ENCODE measurements around the gene TK2. TPM values are rescaled to one million over a fixed set of nuclear protein-coding genes. Genes with fewer than 3 reads are reported as not detected.

The TK2 gene
- total RNA-seq, 1 donor from 2014 or later = 28.5 TPM

DNA sequence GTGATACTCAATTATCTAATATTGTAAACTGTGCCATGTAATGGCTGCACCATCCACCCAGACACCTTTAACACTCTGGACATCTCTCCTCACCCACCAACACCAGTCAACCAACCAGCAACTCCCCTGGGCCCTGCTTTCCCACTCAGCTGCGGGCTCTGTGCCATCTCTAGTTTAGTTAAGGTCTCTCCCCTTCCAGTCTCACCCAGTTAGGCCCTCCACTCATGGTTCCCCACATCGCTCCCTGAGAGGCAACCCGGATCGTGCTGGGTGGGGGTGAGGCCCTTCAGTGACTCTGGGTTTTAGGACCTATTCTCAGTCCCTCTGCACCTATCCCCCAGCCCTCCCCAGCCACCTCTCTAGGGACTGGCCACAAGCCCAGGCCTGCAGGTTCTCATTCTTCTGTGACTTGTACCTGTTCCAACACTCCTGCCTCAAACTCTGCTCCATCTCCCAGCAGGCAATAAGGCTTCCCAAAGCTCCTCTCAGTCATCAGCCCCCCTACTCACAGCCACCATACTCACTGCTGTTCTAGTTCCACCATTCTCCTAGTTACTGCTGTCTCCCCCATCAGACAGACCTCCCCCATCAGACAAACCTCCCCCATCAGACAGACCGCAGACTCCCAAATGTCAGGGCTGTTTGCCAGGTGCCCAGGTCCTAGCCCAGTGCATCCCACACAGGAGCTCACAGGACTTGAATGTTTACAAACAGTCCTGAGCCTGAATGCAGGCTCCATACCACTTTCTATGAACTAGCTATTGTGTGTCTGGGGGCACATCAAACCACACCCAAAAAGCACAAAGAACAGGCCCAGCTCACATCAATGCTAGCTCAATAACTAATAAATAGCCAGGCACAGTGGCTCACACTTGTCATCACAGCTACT is 2.6 kb downstream of the TK2 start:
- no peak for DNase-seq (ENCODE audit: low spot score in 2 of 2, unreplicated experiment in 2 of 2)
- peaks cover 30% of the 10 kb centered on the region for H3K4me1 Mint-ChIP-seq
- no peaks in the 10 kb centered on the region for H3K9me3 Mint-ChIP-seq
- peaks cover under 1% of the 10 kb centered on the region for H3K27me3 Mint-ChIP-seq (ENCODE audit: low read depth)
- no peak overlapping the region for H3K27ac Mint-ChIP-seq
- no peak overlapping the region for H3K4me3 Mint-ChIP-seq
- TF ChIP-seq, protein P1, sequence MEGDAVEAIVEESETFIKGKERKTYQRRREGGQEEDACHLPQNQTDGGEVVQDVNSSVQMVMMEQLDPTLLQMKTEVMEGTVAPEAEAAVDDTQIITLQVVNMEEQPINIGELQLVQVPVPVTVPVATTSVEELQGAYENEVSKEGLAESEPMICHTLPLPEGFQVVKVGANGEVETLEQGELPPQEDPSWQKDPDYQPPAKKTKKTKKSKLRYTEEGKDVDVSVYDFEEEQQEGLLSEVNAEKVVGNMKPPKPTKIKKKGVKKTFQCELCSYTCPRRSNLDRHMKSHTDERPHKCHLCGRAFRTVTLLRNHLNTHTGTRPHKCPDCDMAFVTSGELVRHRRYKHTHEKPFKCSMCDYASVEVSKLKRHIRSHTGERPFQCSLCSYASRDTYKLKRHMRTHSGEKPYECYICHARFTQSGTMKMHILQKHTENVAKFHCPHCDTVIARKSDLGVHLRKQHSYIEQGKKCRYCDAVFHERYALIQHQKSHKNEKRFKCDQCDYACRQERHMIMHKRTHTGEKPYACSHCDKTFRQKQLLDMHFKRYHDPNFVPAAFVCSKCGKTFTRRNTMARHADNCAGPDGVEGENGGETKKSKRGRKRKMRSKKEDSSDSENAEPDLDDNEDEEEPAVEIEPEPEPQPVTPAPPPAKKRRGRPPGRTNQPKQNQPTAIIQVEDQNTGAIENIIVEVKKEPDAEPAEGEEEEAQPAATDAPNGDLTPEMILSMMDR (IDR thresholded peaks at IDR 0.05; ENCODE audit: unreplicated experiment) = no peak
- peaks cover 15% of the 10 kb centered on the region for H3K36me3 Mint-ChIP-seq

DNA sequence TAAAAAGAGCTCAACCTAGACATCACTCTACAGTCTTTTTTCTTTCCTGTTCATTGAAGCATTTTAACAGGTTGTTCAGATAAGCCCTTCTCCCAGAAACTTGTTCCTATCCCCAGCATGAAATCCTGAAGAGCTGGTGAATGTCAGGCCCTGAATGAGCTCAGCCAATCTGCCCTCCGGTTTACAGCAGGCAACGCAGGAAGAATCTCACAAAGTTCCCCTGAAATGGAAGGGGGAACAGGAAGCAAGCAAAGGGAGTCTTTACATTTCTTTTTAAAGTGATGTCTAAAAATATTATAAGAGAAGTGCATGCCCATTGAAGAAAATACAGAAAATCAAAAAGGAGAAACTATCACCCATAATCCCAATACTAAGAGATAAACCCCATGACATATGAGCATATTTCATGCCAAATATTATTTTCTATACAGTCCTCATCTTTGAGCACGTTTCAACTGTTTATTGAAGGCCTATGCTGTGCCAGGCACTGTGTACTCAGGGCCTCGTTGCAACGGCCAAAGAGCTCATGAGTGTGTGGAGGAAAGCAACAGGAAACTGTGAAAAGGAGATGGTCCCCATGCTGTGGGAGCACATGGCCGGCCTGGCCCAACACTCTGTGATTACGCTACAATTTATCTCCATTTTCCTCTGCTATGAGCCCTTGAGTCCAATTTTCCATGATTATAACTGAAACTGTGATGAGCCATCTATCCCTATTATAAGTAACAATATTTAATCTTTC is 5.7 kb downstream of the TK2 start:
- Mint-ChIP-seq H3K27ac (no peak overlapping the region), H3K27me3 (ENCODE audit: low read depth) (no peaks in the 10 kb centered on the region), H3K36me3 (peaks cover 16% of the 10 kb centered on the region), H3K9me3 (no peaks in the 10 kb centered on the region), H3K4me3 (no peak overlapping the region), H3K4me1 (peaks cover 19% of the 10 kb centered on the region)
- DNase-seq (ENCODE audit: low spot score in 2 of 2, unreplicated experiment in 2 of 2) = no peak
- TF ChIP-seq, protein P1 (IDR thresholded peaks at IDR 0.05; ENCODE audit: unreplicated experiment) = no peak

DNA sequence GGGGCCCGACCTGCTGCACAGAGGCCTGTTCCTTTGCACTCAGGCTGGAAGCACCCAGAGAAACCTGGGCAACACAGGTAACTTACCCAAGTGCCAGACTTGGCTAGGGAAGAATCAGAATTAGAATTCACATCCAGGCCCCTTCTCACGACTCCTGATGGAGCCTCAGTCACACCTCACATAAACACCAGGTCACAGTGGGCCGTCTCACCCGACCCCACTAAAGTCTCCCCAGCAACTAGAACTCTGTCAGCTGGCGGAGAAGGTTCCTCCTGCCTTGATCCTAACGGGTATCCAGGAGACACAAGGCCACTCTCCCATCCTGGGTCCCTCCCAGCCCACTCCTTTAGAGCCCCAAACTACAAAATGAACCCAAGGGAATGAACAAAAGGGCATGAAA is 6.4 kb downstream of the TK2 start:
- H3K27me3 Mint-ChIP-seq (ENCODE audit: low read depth) = no peaks in the 10 kb centered on the region
- H3K27ac Mint-ChIP-seq = no peak overlapping the region

DNA sequence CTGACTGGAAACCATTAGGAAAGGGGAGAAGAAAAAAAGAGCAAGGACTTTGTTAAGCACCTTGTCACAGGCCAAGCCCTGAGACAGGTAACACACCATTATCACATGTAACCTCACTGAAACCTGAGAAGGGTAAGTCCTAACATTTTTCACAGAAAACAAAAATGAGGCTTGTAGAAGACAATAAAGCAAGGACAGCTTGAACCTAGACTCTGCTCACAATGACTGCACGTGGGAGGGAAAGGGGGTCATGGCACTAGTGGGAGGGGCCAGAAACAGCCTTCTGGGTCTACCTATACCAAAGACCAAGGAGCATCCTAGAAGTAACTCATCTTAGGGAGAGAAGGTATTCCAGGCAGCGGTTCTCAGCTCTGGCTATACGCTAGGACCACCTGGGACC is 7.5 kb downstream of the TK2 start:
- peaks cover 6% of the 10 kb centered on the region for H3K4me1 Mint-ChIP-seq
- H3K27me3 Mint-ChIP-seq (ENCODE audit: low read depth) = no peaks in the 10 kb centered on the region
- no peak overlapping the region for H3K27ac Mint-ChIP-seq
- H3K9me3 Mint-ChIP-seq = no peaks in the 10 kb centered on the region
- no peak for DNase-seq (ENCODE audit: low spot score in 2 of 2, unreplicated experiment in 2 of 2)
- H3K4me3 Mint-ChIP-seq = no peak overlapping the region
- TF ChIP-seq, protein P1 (IDR thresholded peaks at IDR 0.05; ENCODE audit: unreplicated experiment) = no peak
- H3K36me3 Mint-ChIP-seq = peaks cover 23% of the 10 kb centered on the region

More for the DNA sequence above, 6.4 kb downstream of the TK2 start:
- Mint-ChIP-seq H3K36me3 (peaks cover 19% of the 10 kb centered on the region), H3K9me3 (no peaks in the 10 kb centered on the region), H3K4me3 (no peak overlapping the region), H3K4me1 (peaks cover 12% of the 10 kb centered on the region)
- TF ChIP-seq, protein P1 (IDR thresholded peaks at IDR 0.05; ENCODE audit: unreplicated experiment) = no peak
- DNase-seq (ENCODE audit: low spot score in 2 of 2, unreplicated experiment in 2 of 2) = no peak

DNA sequence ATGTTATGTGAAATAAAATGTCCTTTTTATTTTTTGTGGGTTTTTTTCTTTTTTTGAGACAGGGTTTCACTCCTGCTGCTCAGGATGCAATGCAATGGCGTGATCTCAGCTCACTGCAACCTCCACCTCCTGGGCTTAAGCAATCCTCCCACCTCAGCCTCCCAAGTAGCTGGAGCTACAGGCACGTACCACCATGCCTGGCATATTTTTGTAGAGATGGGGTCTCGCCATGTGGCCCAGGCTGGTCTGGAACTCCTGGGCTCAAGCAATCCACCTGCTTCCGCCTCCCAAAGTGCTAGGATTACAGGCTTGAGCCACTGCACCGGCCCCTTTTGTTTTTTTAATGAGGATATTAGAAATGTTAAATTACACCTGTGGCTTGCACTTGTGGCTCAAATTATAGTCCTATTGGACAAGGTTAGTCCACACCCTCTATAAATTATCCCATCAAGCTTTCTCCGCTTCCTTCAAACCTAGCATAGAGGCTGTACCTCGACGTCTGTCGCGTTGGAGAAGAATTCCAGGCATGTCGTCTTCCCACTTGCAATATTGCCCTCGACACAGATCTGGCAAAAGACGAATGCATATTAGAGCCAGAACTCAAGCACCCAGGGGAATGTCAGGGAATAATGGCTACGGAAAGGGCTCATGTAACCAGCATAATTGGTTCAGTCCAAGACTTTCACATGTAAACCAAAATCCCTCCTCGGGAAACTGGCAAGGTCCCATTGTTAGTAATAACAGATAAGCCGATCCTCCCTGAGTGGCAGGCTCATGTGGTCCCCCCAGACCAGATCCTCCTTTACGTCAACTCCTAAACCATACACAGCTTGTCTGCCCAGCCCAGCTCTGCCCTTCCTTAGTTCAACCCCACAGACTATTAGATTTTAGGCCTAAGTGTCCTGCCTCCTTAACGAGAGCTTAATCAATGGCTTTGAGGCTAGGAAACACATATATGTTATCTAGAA is 8.2 kb downstream of the TK2 start:
- Mint-ChIP-seq H3K36me3 (peaks cover 29% of the 10 kb centered on the region), H3K9me3 (no peaks in the 10 kb centered on the region), H3K27me3 (ENCODE audit: low read depth) (no peaks in the 10 kb centered on the region), H3K4me1 (peaks cover 6% of the 10 kb centered on the region), H3K4me3 (no peak overlapping the region), H3K27ac (no peak overlapping the region)
- DNase-seq (ENCODE audit: low spot score in 2 of 2, unreplicated experiment in 2 of 2) = no peak
- TF ChIP-seq, protein P1 (IDR thresholded peaks at IDR 0.05; ENCODE audit: unreplicated experiment) = no peak
